OCI-LY7 (cell line): ENCODE results near the gene TP53RK. TPM values are rescaled to one million over a fixed set of nuclear protein-coding genes. Genes with fewer than 3 reads are reported as not detected.

Source experiments
- BruUV-seq: library from RNA; stranded (reverse); fragments of 400-500 nt; replicated peaks from 2 replicates; lab custom pipeline; 2021; lab: Mats Ljungman, UMichigan
- CTCF ChIA-PET: fragments of 300-600 bp; sonication (Branson Sonifier 250); formaldehyde crosslinking; loops from one replicate; lab custom pipeline; 2022; ENCODE audit warnings: antibody characterized with exemption; ENCODE audit not compliant: unreplicated experiment; lab: Charles Lee
- POLR2A ChIA-PET: fragments of 300-600 bp; sonication (Branson Sonifier 250); formaldehyde crosslinking; loops from one replicate; lab custom pipeline; 2022; ENCODE audit warnings: antibody characterized with exemption; lab: Charles Lee
- DNase-seq: peaks from one replicate; pipeline ENCODE4 v3.0.0-alpha.2; 2015; ENCODE audit warnings: low spot score
- H2AFZ ChIP-seq: fragments of 200-600 bp; sonication (generic), shearing (Covaris generic); 2 replicates; pipeline ENCODE4 v1.6.1; 2014; ENCODE audit warnings: mild to moderate bottlenecking, antibody characterized with exemption, low read length, moderate library complexity
- H3K27ac ChIP-seq: fragments of 200-600 bp; sonication (generic); 2 replicates; pipeline ENCODE4 v1.5.1; 2014; ENCODE audit warnings: mixed run types, low read depth, mild to moderate bottlenecking, moderate library complexity, low read length, inconsistent platforms; ENCODE audit not compliant: poor library complexity, severe bottlenecking
- H3K36me3 ChIP-seq: fragments of 200-600 bp; sonication (generic); 2 replicates; pipeline ENCODE4 v1.6.1; 2014; ENCODE audit warnings: mild to moderate bottlenecking, antibody characterized with exemption, low read length, moderate library complexity, mixed read lengths; ENCODE audit not compliant: insufficient read depth
- H3K4me1 ChIP-seq: fragments of 200-600 bp; sonication (generic); 2 replicates; pipeline ENCODE4 v1.5.1; 2014; ENCODE audit warnings: mild to moderate bottlenecking, low read length; ENCODE audit not compliant: insufficient read depth, poor library complexity, severe bottlenecking
- H3K4me2 ChIP-seq: fragments of 200-600 bp; sonication (generic); 2 replicates; pipeline ENCODE4 v1.6.1; 2014; ENCODE audit warnings: mild to moderate bottlenecking, low read length
- H3K4me3 ChIP-seq: fragments of 200-600 bp; sonication (generic); 2 replicates; pipeline ENCODE4 v1.5.1; 2014; ENCODE audit warnings: mild to moderate bottlenecking, low read depth, low read length; ENCODE audit not compliant: poor library complexity, severe bottlenecking
- H3K79me2 ChIP-seq: fragments of 200-600 bp; sonication (generic); 2 replicates; pipeline ENCODE4 v1.6.1; 2016; ENCODE audit warnings: low read depth, mild to moderate bottlenecking, low read length, moderate library complexity, mixed read lengths; ENCODE audit not compliant: insufficient read depth
- H3K9me2 ChIP-seq: fragments of 200-600 bp; sonication (generic); 2 replicates; pipeline ENCODE4 v1.6.1; 2016; ENCODE audit warnings: mild to moderate bottlenecking, low read length, mixed read lengths; ENCODE audit not compliant: insufficient read depth
- H3K9me3 ChIP-seq: fragments of 200-600 bp; sonication (generic); 2 replicates; pipeline ENCODE4 v1.6.1; 2014; ENCODE audit warnings: mild to moderate bottlenecking, mixed run types, low read length, mixed read lengths
- H4K20me1 ChIP-seq: fragments of 200-600 bp; sonication (generic); 2 replicates; pipeline ENCODE4 v1.6.1; 2014; ENCODE audit warnings: mild to moderate bottlenecking, antibody characterized with exemption, low read length, moderate library complexity, mixed read lengths; ENCODE audit not compliant: insufficient read depth
- CTCF ChIP-seq: fragments of 200-600 bp; sonication (generic); conservative IDR thresholded peaks from 2 replicates; pipeline ENCODE4 v1.5.1; 2014; ENCODE audit warnings: mild to moderate bottlenecking, antibody characterized with exemption, low read length, moderate library complexity, mixed read lengths
- EZH2phosphoT487 ChIP-seq: fragments of 200-600 bp; sonication (generic); IDR thresholded peaks from 2 replicates; pipeline ENCODE4 v1.6.1; 2018; ENCODE audit warnings: low read depth, borderline replicate concordance, mild to moderate bottlenecking, mixed run types, antibody characterized with exemption, low read length, moderate library complexity, mixed read lengths
- intact Hi-C: fragments of 100-400 bp; cut with micrococcal nuclease; formaldehyde crosslinking; loops from one replicate; pipeline ENCODE4 v1.10.0; 2022; ENCODE audit not compliant: unreplicated experiment
- total RNA-seq, 2 experiments: library from RNA; depleted of rRNA in 1 of 2; stranded (reverse); fragments of >200 nt in 1 of 2; shearing (Covaris generic) in 1 of 2; gene quantifications; 2 replicates each; pipeline ENCODE4 v1.2.3, GENCODE V29; 2014 to 2022

The TP53RK gene
- total RNA-seq, 2 experiments from 2014 or later, result 18.6 to 32.9 TPM

DNA sequence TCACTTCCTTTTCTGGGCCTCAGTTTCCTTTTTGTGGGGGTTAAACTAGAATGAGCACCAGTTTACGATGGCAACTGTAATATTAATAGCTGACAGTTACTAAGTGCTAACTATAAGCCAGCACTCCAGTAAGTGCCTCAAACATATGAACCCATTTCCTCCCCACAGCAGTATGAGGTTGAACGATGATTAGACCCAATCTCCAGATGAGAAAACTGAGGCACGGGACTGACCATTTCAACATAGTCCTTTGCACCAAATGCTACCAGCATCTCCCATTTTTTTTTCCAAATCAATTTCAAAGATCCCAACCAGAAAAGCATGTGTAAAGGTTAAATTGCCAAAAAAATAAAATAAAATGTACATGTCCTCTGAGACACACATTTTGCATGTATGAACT lies 45.1 kb downstream of the TP53RK start:
- DNase-seq, result no peak
- Histone ChIP-seq H3K4me1 (no peaks in the 10 kb centered on the region), H3K9me3 (no peaks in the 10 kb centered on the region), H3K9me2 (no peaks in the 10 kb centered on the region), H3K27ac (no peak overlapping the region), H3K79me2 (no peaks in the 10 kb centered on the region), H3K4me2 (no peak overlapping the region), H4K20me1 (no peaks in the 10 kb centered on the region), H3K36me3 (no peaks in the 10 kb centered on the region), H2AFZ (no peak overlapping the region), H3K4me3 (no peak overlapping the region)
- TF ChIP-seq CTCF, result no peak
- no peak for TF ChIP-seq EZH2phosphoT487
- ChIA-PET CTCF (no interaction called here), POLR2A (no interaction called here)
- no TSS peak for BruUV-seq
- intact Hi-C loops, result no loop called here

DNA sequence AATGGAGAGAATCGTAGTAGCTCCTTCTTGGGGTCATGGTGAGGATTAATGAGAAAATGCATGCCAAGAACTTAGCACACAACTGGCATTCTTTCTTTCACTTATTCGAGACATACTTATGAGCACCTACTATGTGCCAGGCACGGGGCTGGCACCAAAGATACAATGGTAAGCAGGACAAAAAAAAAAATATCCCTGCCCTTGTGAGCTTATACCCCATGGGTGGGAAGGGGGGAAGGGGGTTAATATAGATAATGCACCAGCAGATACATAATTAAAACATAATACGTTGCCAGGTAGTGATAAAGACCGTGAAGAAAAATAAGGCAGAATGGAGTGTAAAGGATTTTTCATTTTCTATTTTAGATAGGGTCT lies 46.3 kb downstream of the TP53RK start:
- Histone ChIP-seq H3K36me3 (no peaks in the 10 kb centered on the region), H3K9me3 (no peaks in the 10 kb centered on the region), H2AFZ (no peak overlapping the region), H3K79me2 (no peaks in the 10 kb centered on the region), H3K4me3 (no peak overlapping the region), H3K27ac (no peak overlapping the region), H3K9me2 (no peaks in the 10 kb centered on the region), H4K20me1 (no peaks in the 10 kb centered on the region), H3K4me1 (no peaks in the 10 kb centered on the region), H3K4me2 (no peak overlapping the region)
- TF ChIP-seq CTCF, result no peak
- no peak for TF ChIP-seq EZH2phosphoT487
- no peak for DNase-seq
- intact Hi-C loops, result no loop called here
- no TSS peak for BruUV-seq
- ChIA-PET POLR2A (no interaction called here), CTCF (no interaction called here)

DNA sequence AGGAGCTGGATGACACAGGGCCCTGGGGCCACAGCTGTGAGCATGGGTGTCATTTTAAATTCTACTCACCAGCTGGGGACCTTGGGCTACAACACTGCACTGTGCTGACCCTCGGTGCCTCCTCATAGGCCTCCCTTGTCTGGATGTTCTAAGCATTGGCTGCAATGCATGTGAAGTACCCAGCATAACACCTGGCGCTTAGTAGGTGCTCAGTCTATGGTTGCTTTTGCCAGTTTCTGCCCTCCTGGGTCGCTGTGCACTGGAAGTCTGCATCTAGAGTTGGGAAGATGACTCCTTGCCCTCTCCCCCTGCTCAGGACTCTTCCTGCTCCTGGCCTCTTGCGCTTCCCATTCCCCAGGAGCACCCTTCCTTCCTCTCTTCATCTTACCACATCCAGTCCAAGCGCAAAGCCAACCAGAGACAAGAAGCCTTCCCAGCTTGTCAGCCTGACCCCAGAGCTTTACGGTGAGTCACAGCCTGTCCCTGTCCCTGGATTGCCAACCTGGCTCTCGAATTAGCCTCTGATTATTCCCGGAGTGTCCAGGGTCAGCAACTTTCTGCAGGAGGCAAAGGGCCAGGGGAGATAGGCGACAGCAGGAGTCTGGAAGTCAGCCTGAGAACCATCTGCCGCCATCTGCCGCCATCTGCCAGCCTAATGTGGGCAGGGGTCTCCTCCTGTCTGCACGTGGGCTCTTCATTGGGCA lies 46.8 kb downstream of the TP53RK start:
- BruUV-seq, result no TSS peak
- TF ChIP-seq CTCF, result no peak
- no peak for TF ChIP-seq EZH2phosphoT487
- no peak overlapping the region for H3K4me3 ChIP-seq
- POLR2A ChIA-PET, result no interaction called here
- DNase-seq, result no peak
- H3K36me3 ChIP-seq, result no peaks in the 10 kb centered on the region
- H4K20me1 ChIP-seq, result no peaks in the 10 kb centered on the region
- CTCF ChIA-PET, result no interaction called here
- H3K27ac ChIP-seq, result no peak overlapping the region
- intact Hi-C loops, result no loop called here
- H3K4me2 ChIP-seq, result no peak overlapping the region
- H3K79me2 ChIP-seq, result no peaks in the 10 kb centered on the region
- no peak overlapping the region for H2AFZ ChIP-seq
- H3K4me1 ChIP-seq, result no peaks in the 10 kb centered on the region
- no peaks in the 10 kb centered on the region for H3K9me2 ChIP-seq
- no peaks in the 10 kb centered on the region for H3K9me3 ChIP-seq
